Heart left ventricle (tissue), 13 donors: ENCODE data around the gene GRIN2B.

ENCODE experiments used
- POLR2A ChIP-seq, 2 donors: fragments of 450-650 bp; IDR thresholded peaks; one replicate each; pipeline ENCODE4 v1.6.1; 2017; ENCODE audit warnings: antibody characterized with exemption in 2 of 2, mild to moderate bottlenecking in 2 of 2, moderate library complexity in 2 of 2
- TF ChIP-seq, protein P1 (sequence below), 12 donors: fragments of 200-600 bp; sonication (generic) in 4 of 12; IDR thresholded peaks; one replicate each; pipeline versions ENCODE4 v1.5.0 to v1.8.0; 2018 to 2022; ENCODE audit warnings: antibody characterized with exemption in 12 of 12, mild to moderate bottlenecking in 5 of 12
- donor health status: ischemic (EF 13 %, LVEDD 7.1; RV severe dilation, severe dysfunction).
- donor health status: DM: no; HTN: yes; CAD: no.
- donor health status: DM: no; HTN: no; CAD: no.
- donor health status: ischemic (EF 25% LVEDD 6.9; RV normal size, moderate dysfunction).
- donor health status: ischemic (EF 25% LVEDD 5.7; RV mildly dilated, moderate dysfunction).
- donor health status: ischemic (EF 35%, LVEDD 5.7; RV mildly dilated, moderate dysfunction).
- donor health status: nonischemic (EF 11% LVEDD 7.7; RV severe dilation, severe dysfunction).
- donor health status: DM: yes; HTN: yes; CAD: no.
- donor health status: PGD.
- donor health status: ischemic (EF 29% LVEDD 5.4; RV normal size, mild dysfunction).
- donor health status: nonischemic (EF 23%, LVEDD 6.1; RV moderate dilation, normal function).

GRCh38 chr12:13961971-13962370 lies 19.4 kb downstream of the GRIN2B start:
- TF ChIP-seq, protein P1, sequence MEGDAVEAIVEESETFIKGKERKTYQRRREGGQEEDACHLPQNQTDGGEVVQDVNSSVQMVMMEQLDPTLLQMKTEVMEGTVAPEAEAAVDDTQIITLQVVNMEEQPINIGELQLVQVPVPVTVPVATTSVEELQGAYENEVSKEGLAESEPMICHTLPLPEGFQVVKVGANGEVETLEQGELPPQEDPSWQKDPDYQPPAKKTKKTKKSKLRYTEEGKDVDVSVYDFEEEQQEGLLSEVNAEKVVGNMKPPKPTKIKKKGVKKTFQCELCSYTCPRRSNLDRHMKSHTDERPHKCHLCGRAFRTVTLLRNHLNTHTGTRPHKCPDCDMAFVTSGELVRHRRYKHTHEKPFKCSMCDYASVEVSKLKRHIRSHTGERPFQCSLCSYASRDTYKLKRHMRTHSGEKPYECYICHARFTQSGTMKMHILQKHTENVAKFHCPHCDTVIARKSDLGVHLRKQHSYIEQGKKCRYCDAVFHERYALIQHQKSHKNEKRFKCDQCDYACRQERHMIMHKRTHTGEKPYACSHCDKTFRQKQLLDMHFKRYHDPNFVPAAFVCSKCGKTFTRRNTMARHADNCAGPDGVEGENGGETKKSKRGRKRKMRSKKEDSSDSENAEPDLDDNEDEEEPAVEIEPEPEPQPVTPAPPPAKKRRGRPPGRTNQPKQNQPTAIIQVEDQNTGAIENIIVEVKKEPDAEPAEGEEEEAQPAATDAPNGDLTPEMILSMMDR (IDR thresholded peaks at IDR 0.05) = no peak
- no peak for TF ChIP-seq POLR2A (IDR thresholded peaks at IDR 0.05)
